ENCODE measurements around the gene KLHL14.

GRCh38 chr18:32730620-32731091 is 42.2 kb downstream of the KLHL14 start:
- TF ChIP-seq CTCF (IDR thresholded peaks at IDR 0.05) (no peak), POLR2A (IDR thresholded peaks at IDR 0.05) (no peak)

Measured in body of pancreas (tissue), 4 donors.